Mesendoderm (in vitro differentiated cells): ENCODE data around the gene PROSER2.
"Not testable (repeated sequence)": the region's sequence is repeated elsewhere in the genome, so short reads cannot be mapped to it uniquely, and the experiment has no call there.

Experiments
- DNase-seq: peaks from one replicate; pipeline ENCODE4 v3.0.0; 2013
- H2AK5ac ChIP-seq: 2 replicates; pipeline ENCODE4 v1.6.1; 2013; ENCODE audit warnings: low read length, inconsistent platforms
- H2BK120ac ChIP-seq: 2 replicates; pipeline ENCODE4 v1.6.1; 2013; ENCODE audit warnings: low read depth, mild to moderate bottlenecking, low read length, moderate library complexity, mixed read lengths
- H2BK15ac ChIP-seq: replicated peaks from 2 replicates; pipeline ENCODE4 v1.6.1; 2013; ENCODE audit warnings: low read depth, mild to moderate bottlenecking, moderate library complexity
- H2BK5ac ChIP-seq: 2 replicates; pipeline ENCODE4 v1.6.1; 2013; ENCODE audit warnings: low read length, inconsistent platforms
- H3K18ac ChIP-seq: 2 replicates; pipeline ENCODE4 v1.6.1; 2013; ENCODE audit warnings: mild to moderate bottlenecking, low read length, mixed read lengths
- H3K23ac ChIP-seq: one replicate; pipeline ENCODE4 v1.6.1; 2013; ENCODE audit warnings: low read length
- H3K27ac ChIP-seq: 2 replicates; pipeline ENCODE4 v1.5.1; 2013; ENCODE audit warnings: low read depth, mild to moderate bottlenecking, inconsistent platforms, low read length, moderate library complexity
- H3K27me3 ChIP-seq: 2 replicates; pipeline ENCODE4 v1.6.1; 2013; ENCODE audit warnings: low read length, control low read depth, mild to moderate bottlenecking, inconsistent platforms; ENCODE audit not compliant: insufficient read depth, poor library complexity
- H3K36me3 ChIP-seq: 2 replicates; pipeline ENCODE4 v1.6.1; 2013; ENCODE audit warnings: low read length, inconsistent platforms; ENCODE audit not compliant: control insufficient read depth, insufficient read depth
- H3K4ac ChIP-seq: one replicate; pipeline ENCODE4 v1.6.1; 2013; ENCODE audit warnings: low read depth, mild to moderate bottlenecking, low read length, moderate library complexity
- H3K4me1 ChIP-seq: 2 replicates; pipeline ENCODE4 v1.6.1; 2013; ENCODE audit warnings: low read depth, low read length, inconsistent platforms; ENCODE audit not compliant: control insufficient read depth
- H3K4me2 ChIP-seq: 2 replicates; pipeline ENCODE4 v1.6.1; 2013; ENCODE audit warnings: low read length
- H3K4me3 ChIP-seq: 2 replicates; pipeline ENCODE4 v1.5.1; 2013; ENCODE audit warnings: mild to moderate bottlenecking, low read length
- H3K56ac ChIP-seq: one replicate; pipeline ENCODE4 v1.6.1; 2013; ENCODE audit warnings: low read length
- H3K79me1 ChIP-seq: 2 replicates; pipeline ENCODE4 v1.6.1; 2013; ENCODE audit warnings: low read length, inconsistent platforms
- H3K79me2 ChIP-seq: 2 replicates; pipeline ENCODE4 v1.6.1; 2013; ENCODE audit warnings: mild to moderate bottlenecking, low read length; ENCODE audit not compliant: control insufficient read depth, insufficient read depth
- H3K9ac ChIP-seq: 2 replicates; pipeline ENCODE4 v1.6.1; 2013; ENCODE audit warnings: low read length, inconsistent platforms
- H4K5ac ChIP-seq: one replicate; pipeline ENCODE4 v1.6.1; 2013; ENCODE audit warnings: low read length
- H4K8ac ChIP-seq: one replicate; pipeline ENCODE4 v1.6.1; 2013; ENCODE audit warnings: low read depth, mild to moderate bottlenecking, control low read depth, low read length, moderate library complexity
- WGBS: extraction: QIAGEN DNeasy Blood & Tissue Kit; methylation state at CpG from one replicate; pipeline ENCODE4 v1.1.7; 2013; ENCODE audit warnings: low lambda C conversion rate, missing lambda C conversion rate; ENCODE audit not compliant: insufficient coverage; ENCODE audit errors: extremely low coverage; 5-methylcytosine and 5-hydroxymethylcytosine counted together

Gene PROSER2

GRCh38 chr10:11849911-11850310 is 26.8 kb downstream of the PROSER2 start:
- no peak overlapping the region for H3K56ac ChIP-seq
- no peak overlapping the region for H2BK5ac ChIP-seq
- H3K36me3 ChIP-seq, result peaks cover 6% of the 10 kb centered on the region
- no peak overlapping the region for H3K9ac ChIP-seq
- no peak overlapping the region for H3K4me3 ChIP-seq
- no peak overlapping the region for H3K27ac ChIP-seq
- H3K18ac ChIP-seq, result no peak overlapping the region
- DNase-seq, result no peak
- H3K79me1 ChIP-seq, result peaks cover 8% of the 10 kb centered on the region
- WGBS, result no CpG with 5 or more reads among the region's 8 CpGs
- H4K8ac ChIP-seq, result no peak overlapping the region
- H3K4me2 ChIP-seq, result no peak overlapping the region
- H3K79me2 ChIP-seq, result no peaks in the 10 kb centered on the region
- H3K4me1 ChIP-seq, result no peaks in the 10 kb centered on the region
- no peak overlapping the region for H3K4ac ChIP-seq
- H2AK5ac ChIP-seq, result no peak overlapping the region
- no peak overlapping the region for H4K5ac ChIP-seq
- H2BK15ac ChIP-seq, result no peak overlapping the region
- no peak overlapping the region for H2BK120ac ChIP-seq
- no peak overlapping the region for H3K23ac ChIP-seq
- H3K27me3 ChIP-seq, result no peaks in the 10 kb centered on the region

GRCh38 chr10:11851910-11852309 is 28.8 kb downstream of the PROSER2 start:
- Histone ChIP-seq H2BK15ac (no peak overlapping the region), H2AK5ac (no peak overlapping the region), H3K79me1 (peaks cover 5% of the 10 kb centered on the region), H3K27ac (no peak overlapping the region), H3K27me3 (no peaks in the 10 kb centered on the region), H3K9ac (no peak overlapping the region), H2BK5ac (no peak overlapping the region), H2BK120ac (no peak overlapping the region), H3K4ac (no peak overlapping the region), H3K4me3 (no peak overlapping the region), H4K8ac (no peak overlapping the region), H4K5ac (no peak overlapping the region), H3K18ac (no peak overlapping the region), H3K79me2 (no peaks in the 10 kb centered on the region), H3K23ac (no peak overlapping the region), H3K36me3 (peaks cover 7% of the 10 kb centered on the region), H3K4me2 (no peak overlapping the region), H3K56ac (no peak overlapping the region), H3K4me1 (no peaks in the 10 kb centered on the region)
- no CpG with 5 or more reads among the region's 13 CpGs for WGBS
- DNase-seq, result no peak

- not testable (repeated sequence) for H3K4me1 ChIP-seq, H3K4me3 ChIP-seq, H3K36me3 ChIP-seq, H4K8ac ChIP-seq, H3K79me1 ChIP-seq, H3K4ac ChIP-seq, H3K18ac ChIP-seq, H2AK5ac ChIP-seq, H3K79me2 ChIP-seq, H2BK15ac ChIP-seq, H2BK5ac ChIP-seq, H3K27ac ChIP-seq, H2BK120ac ChIP-seq, H3K23ac ChIP-seq, H3K56ac ChIP-seq, DNase-seq, H3K4me2 ChIP-seq, H4K5ac ChIP-seq, H3K9ac ChIP-seq, H3K27me3 ChIP-seq
- no CpG with 5 or more reads among the region's 13 CpGs for WGBS
Measured at GRCh38 chr10:11852637-11853036, 29.5 kb downstream of the PROSER2 start.

GRCh38 chr10:11853468-11853867 is 30.3 kb downstream of the PROSER2 start:
- H3K18ac ChIP-seq, result no peak overlapping the region
- no peak overlapping the region for H2BK120ac ChIP-seq
- H3K4ac ChIP-seq, result no peak overlapping the region
- H4K8ac ChIP-seq, result no peak overlapping the region
- DNase-seq, result no peak
- no peak overlapping the region for H2BK5ac ChIP-seq
- H3K9ac ChIP-seq, result no peak overlapping the region
- H3K79me1 ChIP-seq, result peaks cover 6% of the 10 kb centered on the region
- no peak overlapping the region for H3K4me3 ChIP-seq
- H3K23ac ChIP-seq, result no peak overlapping the region
- H3K27me3 ChIP-seq, result no peaks in the 10 kb centered on the region
- H3K4me1 ChIP-seq, result no peaks in the 10 kb centered on the region
- no peak overlapping the region for H3K27ac ChIP-seq
- no peak overlapping the region for H2BK15ac ChIP-seq
- H2AK5ac ChIP-seq, result no peak overlapping the region
- peaks cover 7% of the 10 kb centered on the region for H3K36me3 ChIP-seq
- no CpG with 5 or more reads among the region's 11 CpGs for WGBS
- no peak overlapping the region for H3K56ac ChIP-seq
- no peaks in the 10 kb centered on the region for H3K79me2 ChIP-seq
- H3K4me2 ChIP-seq, result no peak overlapping the region
- H4K5ac ChIP-seq, result no peak overlapping the region

GRCh38 chr10:11854301-11854700 is 31.1 kb downstream of the PROSER2 start:
- no peak overlapping the region for H3K4me2 ChIP-seq
- H3K9ac ChIP-seq, result no peak overlapping the region
- H3K23ac ChIP-seq, result no peak overlapping the region
- no peaks in the 10 kb centered on the region for H3K27me3 ChIP-seq
- H3K27ac ChIP-seq, result no peak overlapping the region
- no peak overlapping the region for H3K18ac ChIP-seq
- H3K56ac ChIP-seq, result no peak overlapping the region
- H3K4ac ChIP-seq, result no peak overlapping the region
- no peak overlapping the region for H4K5ac ChIP-seq
- H3K36me3 ChIP-seq, result peaks cover 7% of the 10 kb centered on the region
- H3K79me2 ChIP-seq, result no peaks in the 10 kb centered on the region
- H3K4me1 ChIP-seq, result no peaks in the 10 kb centered on the region
- H2BK15ac ChIP-seq, result no peak overlapping the region
- H3K4me3 ChIP-seq, result no peak overlapping the region
- no peak overlapping the region for H2AK5ac ChIP-seq
- no peak overlapping the region for H2BK120ac ChIP-seq
- no peak overlapping the region for H4K8ac ChIP-seq
- no CpG with 5 or more reads among the region's 6 CpGs for WGBS
- peaks cover 6% of the 10 kb centered on the region for H3K79me1 ChIP-seq
- no peak for DNase-seq
- H2BK5ac ChIP-seq, result no peak overlapping the region

- no peaks in the 10 kb centered on the region for H3K79me2 ChIP-seq
- H3K56ac ChIP-seq, result no peak overlapping the region
- H4K8ac ChIP-seq, result no peak overlapping the region
- H3K27ac ChIP-seq, result no peak overlapping the region
- H3K9ac ChIP-seq, result no peak overlapping the region
- no peak overlapping the region for H2BK15ac ChIP-seq
- H2AK5ac ChIP-seq, result no peak overlapping the region
- no peak for DNase-seq
- peaks cover 4% of the 10 kb centered on the region for H3K36me3 ChIP-seq
- no CpG with 5 or more reads among the region's 17 CpGs for WGBS
- no peak overlapping the region for H2BK5ac ChIP-seq
- H3K4me3 ChIP-seq, result no peak overlapping the region
- H2BK120ac ChIP-seq, result no peak overlapping the region
- H3K4ac ChIP-seq, result no peak overlapping the region
- H3K4me2 ChIP-seq, result no peak overlapping the region
- H3K4me1 ChIP-seq, result no peaks in the 10 kb centered on the region
- no peak overlapping the region for H3K18ac ChIP-seq
- H3K23ac ChIP-seq, result no peak overlapping the region
- no peak overlapping the region for H4K5ac ChIP-seq
- no peaks in the 10 kb centered on the region for H3K27me3 ChIP-seq
- peaks cover 4% of the 10 kb centered on the region for H3K79me1 ChIP-seq
Measured at GRCh38 chr10:11856089-11856488, 32.9 kb downstream of the PROSER2 start.
